Psoas muscle (tissue), 8 donors: ENCODE data around the gene LRRC1. TPM values are rescaled to one million over a fixed set of nuclear protein-coding genes. Genes with fewer than 3 reads are reported as not detected.

ENCODE experiments used
- ATAC-seq, 4 donors: fragments of 200-7000 bp; cut with Tn5 transposase; one replicate each; pipeline ENCODE4 v1.9.1; 2020; ENCODE audit warnings: moderate library complexity in 3 of 4, mild to moderate bottlenecking in 2 of 4
- DNase-seq, 2 donors: peaks; one replicate each; pipeline ENCODE4 v3.0.0-alpha.2; 2020
- H3K27ac ChIP-seq: fragments of 200-600 bp; one replicate; pipeline ENCODE4 v1.8.0; 2022
- H3K27me3 ChIP-seq, 3 donors: fragments of 200-600 bp in 1 of 3; one replicate each; pipeline versions ENCODE4 v1.6.1 to v1.8.0; 2013 to 2022; ENCODE audit warnings: low read length in 2 of 3, mild to moderate bottlenecking in 2 of 3, moderate library complexity in 1 of 3; ENCODE audit not compliant: insufficient read depth in 3 of 3
- H3K36me3 ChIP-seq, 2 donors: fragments of 200-600 bp in 1 of 2; one replicate each; pipeline versions ENCODE4 v1.6.1 to v1.8.0; 2013 to 2022; ENCODE audit warnings: low read depth in 1 of 2, mild to moderate bottlenecking in 1 of 2, moderate library complexity in 1 of 2; ENCODE audit not compliant: insufficient read depth in 1 of 2
- H3K4me1 ChIP-seq: fragments of 200-600 bp; one replicate; pipeline ENCODE4 v1.8.0; 2022
- H3K4me3 ChIP-seq: fragments of 200-600 bp; one replicate; pipeline ENCODE4 v1.8.0; 2022; ENCODE audit warnings: mild to moderate bottlenecking
- H3K9me3 ChIP-seq: fragments of 200-600 bp; one replicate; pipeline ENCODE4 v1.8.0; 2022
- CTCF ChIP-seq: fragments of 200-600 bp; IDR thresholded peaks from one replicate; pipeline ENCODE4 v1.8.0; 2022; ENCODE audit warnings: antibody characterized with exemption
- WGBS, 3 donors: extraction: QIAGEN DNeasy Blood & Tissue Kit; methylation state at CpG; one replicate each; pipeline versions ENCODE4 v1.1.6 to v1.1.7; 2013; 5-methylcytosine and 5-hydroxymethylcytosine counted together
- intact Hi-C, 2 donors: fragments of 100-400 bp; cut with DNase I; formaldehyde crosslinking; loops; one replicate each; pipeline versions ENCODE4 v1.11.0 to v1.14.2; 2022
- polyA plus RNA-seq, 3 donors: library from polyadenylated mRNA; stranded (reverse); fragments of 200-250 nt; gene quantifications; one replicate each; pipeline ENCODE4 v1.2.3, GENCODE V29; 2013
- total RNA-seq, 4 donors: library from RNA; stranded (reverse); fragmentation: NEBNext Ultra II Directional in 2 of 4; extraction: Animal tissue kit (Norgen Biotek cat#: 25700) in 2 of 4; gene quantifications; one replicate each; pipeline versions ENCODE4 v1.2.1 to v1.2.4, GENCODE V29; 2021 to 2023
- donor health status: healthy with polysubstance abuse.
- donor health status: DM: no; HTN: no; CAD: no; lungs with moderate emphysema.
- donor health status: Bipolar disorder and iron deficiency.
- donor health status: healthy.
- donor health status: DM: yes; HTN: yes; CAD: no.
- donor health status: DM: no; HTN: no; CAD: no.
- donor health status: DM: no; HTN: no; CAD: no.
- donor health status: DM: yes; HTN: yes; CAD: no.

LRRC1 gene
- total and polyA plus RNA-seq, 7 donors: 0.39 to 1.1 (median 0.46) TPM

- H3K4me3 ChIP-seq: no peak overlapping the region
- WGBS, 3 donors: 85 to 97% (median 94%) methylated on average over 6 of the region's 6 CpGs
- no peaks in the 10 kb centered on the region for H3K36me3 ChIP-seq
- intact Hi-C loops: no loop called here
- no peaks in the 10 kb centered on the region for H3K9me3 ChIP-seq
- no peak for ATAC-seq
- H3K4me1 ChIP-seq: no peaks in the 10 kb centered on the region
- DNase-seq: no peak
- TF ChIP-seq CTCF: no peak
- H3K27ac ChIP-seq: no peak overlapping the region
- no peaks in the 10 kb centered on the region for H3K27me3 ChIP-seq
These were observed 139.2 kb downstream of the LRRC1 start for GRCh38 chr6:53934023-53934422.

DNA sequence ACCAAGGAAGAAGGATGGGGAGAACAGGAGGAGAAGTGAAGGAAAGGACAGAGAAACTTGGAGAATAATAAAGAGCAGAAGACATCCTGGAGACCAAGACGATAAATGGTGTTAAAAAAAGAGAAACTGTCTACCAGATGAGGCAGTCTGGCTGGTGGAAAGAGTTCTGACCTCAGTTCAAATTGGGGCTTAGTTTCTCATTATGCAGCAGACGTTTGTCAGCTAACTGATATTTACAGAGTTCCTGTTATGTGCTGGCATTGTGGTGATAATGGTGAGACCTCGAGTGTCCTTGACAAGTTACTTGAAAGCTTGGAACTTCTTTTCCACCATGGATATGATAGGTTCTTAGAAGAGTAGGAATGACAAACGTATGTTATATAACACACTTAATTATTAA is 142.7 kb downstream of the LRRC1 start:
- H3K36me3 ChIP-seq: no peaks in the 10 kb centered on the region
- no peak overlapping the region for H3K4me3 ChIP-seq
- H3K27me3 ChIP-seq: no peaks in the 10 kb centered on the region
- WGBS, 3 donors: 46 to 55% (median 51%) methylated on average over 4 of the region's 4 CpGs
- ATAC-seq: no peak
- intact Hi-C loops: no loop called here
- no peaks in the 10 kb centered on the region for H3K4me1 ChIP-seq
- no peak for TF ChIP-seq CTCF
- DNase-seq: no peak
- H3K9me3 ChIP-seq: no peaks in the 10 kb centered on the region
- H3K27ac ChIP-seq: no peak overlapping the region

- Histone ChIP-seq H3K9me3 (no peaks in the 10 kb centered on the region), H3K27ac (no peak overlapping the region), H3K27me3 (no peaks in the 10 kb centered on the region), H3K4me3 (no peak overlapping the region), H3K4me1 (no peaks in the 10 kb centered on the region), H3K36me3 (no peaks in the 10 kb centered on the region)
- WGBS, 3 donors: 38 to 50% (median 43%) methylated on average over 1 of the region's 1 CpG
- no peak for TF ChIP-seq CTCF
- DNase-seq (no peak), ATAC-seq (no peak)
- intact Hi-C loops: no loop called here
These were observed 144.0 kb downstream of the LRRC1 start for GRCh38 chr6:53938810-53939209.

DNA sequence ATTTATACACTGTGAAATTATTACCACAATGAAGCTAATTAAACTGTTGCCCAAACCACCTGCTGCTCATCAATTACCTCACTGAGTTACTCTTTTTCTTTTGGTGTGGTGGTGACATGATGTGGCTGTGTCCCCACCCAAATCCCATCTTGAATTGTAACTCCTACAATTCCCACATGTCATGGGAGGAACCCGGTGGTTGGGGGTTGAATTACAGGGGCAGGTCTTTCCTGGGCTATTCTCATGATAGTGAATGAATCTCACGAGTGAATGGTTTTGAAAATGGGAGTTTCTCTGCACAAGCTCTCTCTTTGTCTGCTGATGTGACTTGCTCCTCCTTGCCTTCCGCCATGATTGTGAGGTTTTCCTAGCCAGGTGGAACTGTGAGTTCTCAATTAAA is 145.0 kb downstream of the LRRC1 start:
- H3K4me1 ChIP-seq: no peaks in the 10 kb centered on the region
- no peak overlapping the region for H3K27ac ChIP-seq
- no peak overlapping the region for H3K4me3 ChIP-seq
- intact Hi-C loops: no loop called here
- H3K36me3 ChIP-seq: no peaks in the 10 kb centered on the region
- ATAC-seq (no peak), DNase-seq (no peak)
- H3K9me3 ChIP-seq: no peaks in the 10 kb centered on the region
- no peak for TF ChIP-seq CTCF
- WGBS, 3 donors: 73 to 85% (median 84%) methylated on average over 3 of the region's 3 CpGs
- H3K27me3 ChIP-seq: no peaks in the 10 kb centered on the region

- H3K4me3 ChIP-seq: no peak overlapping the region
- no peaks in the 10 kb centered on the region for H3K9me3 ChIP-seq
- intact Hi-C loops: no loop called here
- TF ChIP-seq CTCF: no peak
- H3K36me3 ChIP-seq: no peaks in the 10 kb centered on the region
- ATAC-seq: peak in 3 of 4 donors; percentile 28 to 58 (median 39)
- no peak for DNase-seq
- no peaks in the 10 kb centered on the region for H3K4me1 ChIP-seq
- H3K27ac ChIP-seq: no peak overlapping the region
- H3K27me3 ChIP-seq: no peaks in the 10 kb centered on the region
- 4 to 8% (median 4%) methylated on average over 2 of the region's 2 CpGs for WGBS, 3 donors
These were observed 148.6 kb downstream of the LRRC1 start for GRCh38 chr6:53943395-53943794.
